ENCODE measurements around the gene ATG7.
"Not testable (repeated sequence)": the region's sequence is repeated elsewhere in the genome, so short reads cannot be mapped to it uniquely, and the experiment has no call there.

ATG7 gene

DNA sequence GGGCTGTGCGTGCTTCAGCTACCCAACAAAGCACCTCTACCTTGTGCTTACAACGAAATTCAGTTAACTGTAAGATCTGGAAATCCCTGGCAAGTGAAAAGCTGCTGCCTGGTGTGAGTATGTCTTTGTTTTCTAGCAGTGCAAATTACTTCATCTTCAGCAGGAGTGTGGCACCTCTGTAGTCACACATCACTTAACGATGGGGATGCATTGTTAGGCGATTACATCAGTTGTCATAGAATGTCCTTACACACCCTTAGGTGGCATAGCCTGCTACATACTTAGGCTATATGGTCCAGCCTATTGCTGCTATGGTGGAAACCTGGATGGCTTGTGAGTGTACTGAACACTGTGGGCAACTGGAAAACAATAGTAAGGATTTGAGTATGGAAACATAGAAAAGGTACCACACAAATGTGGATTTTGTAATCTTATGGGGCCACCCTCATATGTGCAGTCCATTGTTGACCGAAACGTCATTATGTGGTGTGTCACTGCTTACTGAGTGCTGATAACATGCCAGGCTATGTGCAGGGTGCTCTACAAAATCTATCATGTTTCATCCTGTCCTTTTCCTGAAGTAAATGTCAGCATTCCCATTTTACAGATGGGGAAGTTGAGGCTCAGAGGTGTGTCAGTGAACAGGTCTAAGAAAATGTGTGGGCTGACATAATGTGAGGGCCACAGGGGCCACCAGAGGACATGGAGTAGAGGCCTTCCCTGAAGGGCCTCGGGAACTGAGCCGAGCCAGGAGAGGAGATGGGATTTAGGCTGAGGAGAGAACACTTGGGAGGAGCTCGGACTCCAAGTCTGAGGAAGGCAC lies 198.0 kb downstream of the ATG7 start:
- no peak for FAIRE-seq

DNA sequence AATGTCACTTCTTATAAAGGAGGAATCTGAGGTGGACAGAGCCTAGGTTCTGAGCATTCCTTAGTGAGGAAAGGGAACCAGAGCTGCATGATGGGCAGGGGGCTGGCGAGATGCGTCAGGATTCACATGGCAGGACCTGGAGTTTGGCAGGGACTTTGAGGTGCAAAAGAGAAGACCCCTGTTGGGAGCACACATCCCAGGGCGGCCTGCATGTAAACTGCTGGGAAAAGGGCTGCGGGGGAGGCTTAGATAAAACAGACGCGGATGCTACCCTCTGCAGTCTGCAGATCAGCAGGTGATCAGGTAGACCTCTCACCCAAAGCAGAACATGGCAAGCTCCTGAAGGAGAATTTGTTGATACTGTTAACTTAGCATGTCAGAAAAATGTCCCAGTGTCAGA lies 203.1 kb downstream of the ATG7 start:
- FAIRE-seq = no peak

DNA sequence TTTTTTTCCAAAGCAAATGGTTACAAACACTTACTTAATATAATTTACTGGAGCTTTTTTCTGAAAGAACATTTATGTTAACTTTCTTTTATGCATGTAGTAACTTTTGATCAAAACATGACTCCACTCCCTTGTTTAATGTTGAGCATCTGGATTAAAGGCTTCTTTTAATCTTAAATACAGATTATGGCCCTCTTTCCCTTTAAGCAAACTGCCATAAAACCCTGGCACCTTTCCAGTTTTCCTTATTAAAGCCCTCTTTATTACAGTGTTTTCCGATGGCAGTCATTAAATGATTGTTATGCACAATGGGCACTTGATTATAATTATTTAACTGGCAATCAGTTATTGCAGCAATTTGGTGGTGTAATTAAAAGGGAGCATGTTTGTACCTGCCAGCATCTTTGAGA lies 204.5 kb downstream of the ATG7 start:
- FAIRE-seq = no peak

DNA sequence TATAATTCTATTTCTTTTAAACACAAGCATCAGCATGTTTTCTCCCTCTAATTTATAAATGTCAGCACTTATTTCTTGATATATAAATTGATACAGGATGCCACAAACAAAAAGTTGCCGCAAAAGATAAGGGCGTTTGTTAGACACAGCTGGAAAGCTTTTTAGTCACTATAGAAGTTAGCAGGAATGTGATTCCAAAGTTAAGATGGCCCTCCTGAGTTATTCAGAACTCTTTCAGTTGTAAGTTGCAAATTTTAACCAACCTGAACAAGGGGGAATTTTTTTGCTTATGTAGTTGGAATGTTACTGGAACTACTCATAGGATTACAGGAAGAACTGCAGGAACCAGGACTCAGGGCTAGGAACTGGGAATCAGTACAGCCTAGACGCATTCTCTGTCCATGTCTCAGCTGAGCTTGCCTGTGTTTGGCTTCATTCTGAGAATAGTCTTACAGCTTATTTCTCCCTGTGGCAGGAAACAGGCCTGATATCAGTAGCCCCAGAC lies 205.3 kb downstream of the ATG7 start:
- FAIRE-seq = no peak

DNA sequence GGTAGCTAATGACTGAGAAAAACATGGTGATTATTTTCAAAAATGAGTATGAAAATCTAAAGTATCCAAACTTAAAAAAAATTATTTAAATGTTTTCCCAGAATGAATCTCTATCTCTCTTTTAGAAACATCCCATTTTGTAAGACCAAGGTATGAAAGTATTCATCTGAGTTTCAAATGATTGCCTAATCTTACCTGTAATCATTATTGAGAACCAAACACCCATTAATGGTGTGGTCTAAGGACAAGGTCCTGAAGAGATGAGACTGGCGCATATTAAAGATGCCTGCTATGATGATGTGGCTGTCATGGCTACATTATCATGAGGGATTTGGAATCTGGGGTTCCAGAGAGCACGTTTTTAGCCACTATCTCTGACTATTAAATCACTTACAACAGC lies 206.0 kb downstream of the ATG7 start:
- no peak for FAIRE-seq

DNA sequence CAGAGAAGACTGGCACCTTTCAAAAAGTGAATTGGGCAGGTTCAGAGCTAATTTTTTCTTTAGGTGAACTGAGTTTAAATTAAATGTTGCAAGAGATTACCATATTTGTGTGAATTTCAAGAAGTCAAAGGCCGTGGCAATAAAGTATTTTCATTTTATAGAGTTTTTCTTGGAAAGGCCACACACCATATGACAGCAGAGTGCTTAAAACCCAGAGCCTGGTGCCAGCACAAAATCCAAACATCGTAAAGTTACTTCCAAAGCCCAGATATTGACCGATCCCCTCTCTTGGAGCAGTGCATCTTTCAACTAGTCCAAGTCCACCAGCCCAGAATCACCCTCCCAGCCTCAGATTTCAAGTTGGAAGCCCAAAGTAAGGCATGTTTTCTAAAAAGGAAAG lies 207.0 kb downstream of the ATG7 start:
- no peak for FAIRE-seq

DNA sequence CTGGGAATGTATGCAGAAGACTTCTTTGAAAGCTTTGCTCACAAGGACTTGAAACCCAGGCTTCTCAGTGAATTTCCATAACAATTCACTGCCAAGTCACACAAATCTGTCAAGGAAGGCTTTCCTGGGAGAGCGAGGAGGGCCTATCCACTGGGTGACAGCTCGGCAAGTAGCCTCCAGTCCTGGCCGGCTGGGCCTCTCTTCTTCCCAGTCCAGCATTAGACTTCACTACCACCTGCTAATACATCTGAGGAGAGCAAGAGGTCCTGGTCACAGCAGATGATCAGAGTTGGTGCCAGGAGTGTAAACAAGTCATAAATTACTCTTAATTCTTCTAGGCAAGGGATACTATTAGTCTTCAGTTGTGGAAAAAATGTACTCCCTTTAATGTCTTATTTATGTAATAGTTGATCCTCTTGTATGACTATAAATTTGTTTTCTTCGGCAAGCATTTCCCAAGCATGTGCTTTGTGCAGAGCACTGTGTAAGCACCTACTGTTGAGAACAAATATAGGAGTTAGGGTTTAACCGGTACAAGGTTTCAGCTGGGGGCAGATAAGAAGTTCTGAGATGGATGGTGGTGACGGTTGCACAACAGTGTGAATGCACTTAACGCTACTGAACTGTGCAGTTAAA lies 208.6 kb downstream of the ATG7 start:
- no peak for FAIRE-seq

DNA sequence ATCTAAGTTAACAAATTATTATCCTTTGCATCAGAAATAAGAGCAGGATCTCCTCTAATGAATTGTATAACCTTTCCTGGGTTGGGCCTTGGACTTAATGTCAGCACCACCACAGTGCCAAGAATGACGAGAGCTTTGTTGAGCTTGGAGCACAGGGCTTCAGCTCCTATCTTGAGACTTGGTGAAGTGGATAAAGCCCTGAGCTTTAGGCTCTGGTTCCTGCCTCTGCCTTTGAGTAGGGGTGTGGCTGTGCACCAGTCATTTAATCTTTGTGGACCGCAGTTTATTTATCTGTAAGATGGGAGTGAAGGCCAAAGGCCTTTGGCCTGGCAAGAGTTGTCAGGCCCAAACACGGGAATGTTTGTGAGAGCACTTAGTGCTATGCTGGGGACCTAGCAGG lies 209.4 kb downstream of the ATG7 start:
- no peak for FAIRE-seq

DNA sequence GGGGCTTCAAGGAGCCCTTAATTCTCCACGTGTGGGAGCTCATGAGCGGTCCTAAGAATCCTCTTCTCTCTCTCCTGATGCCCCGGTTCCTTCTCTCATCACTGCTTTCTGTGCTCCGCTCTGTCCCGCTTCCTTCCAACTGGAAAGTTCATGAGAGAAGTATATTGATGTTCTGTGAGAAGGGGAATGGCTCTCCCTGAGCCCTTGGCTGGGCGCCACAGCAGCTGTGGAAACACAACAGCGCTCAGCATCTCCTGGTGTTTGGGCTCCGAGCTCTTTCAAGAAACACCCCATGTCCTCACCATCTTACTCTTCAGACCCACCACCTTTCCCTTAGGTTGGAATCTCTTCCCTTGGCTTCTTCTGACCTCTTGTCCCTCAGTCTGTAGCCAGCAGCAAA lies 209.8 kb downstream of the ATG7 start:
- no peak for FAIRE-seq

DNA sequence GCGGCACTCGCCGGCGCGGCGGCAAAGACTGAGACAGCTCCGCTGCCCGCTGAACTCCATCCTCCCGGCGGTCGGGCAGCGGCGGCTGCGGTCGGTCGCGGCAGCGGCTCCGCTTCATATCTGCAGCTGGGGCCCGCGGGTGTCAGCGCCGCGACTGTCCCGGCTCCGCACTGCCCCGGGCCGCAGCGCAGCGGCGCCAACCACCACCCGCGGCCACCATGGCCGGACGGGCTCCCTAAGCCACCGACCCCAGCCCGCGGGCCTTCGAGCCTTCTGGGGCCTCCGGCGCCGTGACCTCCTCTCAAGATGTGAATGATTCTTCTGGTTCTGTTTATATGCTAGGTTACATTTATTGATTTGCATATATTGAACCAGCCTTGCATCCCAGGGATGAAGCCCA lies 216.2 kb downstream of the ATG7 start:
- not testable (repeated sequence) for FAIRE-seq

DNA sequence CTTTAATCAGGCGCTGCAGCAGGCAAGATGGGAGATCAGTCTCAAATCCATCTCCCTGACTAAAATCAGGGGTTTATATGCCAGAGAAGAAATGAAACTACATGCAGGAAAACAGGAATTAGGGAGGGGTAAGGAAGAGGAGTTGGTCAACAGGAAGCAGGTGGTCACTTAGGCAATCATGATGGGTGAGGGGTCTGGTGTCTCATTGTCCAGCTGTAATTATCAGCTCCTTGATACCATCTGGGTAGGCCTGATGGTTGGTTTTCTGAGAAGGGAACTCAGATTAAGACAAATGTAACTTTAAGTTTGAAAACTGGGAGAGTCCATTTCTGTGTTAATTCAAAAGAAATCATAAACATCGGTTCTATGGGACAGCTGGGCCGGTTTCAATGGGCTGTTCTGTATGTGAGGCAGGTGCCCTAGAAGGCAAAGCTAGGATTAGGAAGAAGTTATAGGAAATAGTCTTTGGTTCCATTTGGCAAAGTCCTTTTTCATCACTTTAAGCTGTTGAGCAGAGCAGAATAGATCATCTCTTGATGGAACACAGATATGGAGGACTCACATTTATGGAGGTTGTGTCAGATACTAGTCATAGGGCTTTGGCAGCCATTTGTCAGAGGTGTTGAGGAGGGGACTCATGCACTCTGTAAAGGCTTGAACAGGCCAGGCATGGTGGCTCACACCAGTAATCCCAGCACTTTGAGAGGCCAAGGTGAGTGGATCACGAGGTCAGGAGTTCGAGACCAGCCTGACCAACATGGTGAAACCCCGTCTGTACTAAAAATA lies 222.1 kb downstream of the ATG7 start:
- no peak for FAIRE-seq

DNA sequence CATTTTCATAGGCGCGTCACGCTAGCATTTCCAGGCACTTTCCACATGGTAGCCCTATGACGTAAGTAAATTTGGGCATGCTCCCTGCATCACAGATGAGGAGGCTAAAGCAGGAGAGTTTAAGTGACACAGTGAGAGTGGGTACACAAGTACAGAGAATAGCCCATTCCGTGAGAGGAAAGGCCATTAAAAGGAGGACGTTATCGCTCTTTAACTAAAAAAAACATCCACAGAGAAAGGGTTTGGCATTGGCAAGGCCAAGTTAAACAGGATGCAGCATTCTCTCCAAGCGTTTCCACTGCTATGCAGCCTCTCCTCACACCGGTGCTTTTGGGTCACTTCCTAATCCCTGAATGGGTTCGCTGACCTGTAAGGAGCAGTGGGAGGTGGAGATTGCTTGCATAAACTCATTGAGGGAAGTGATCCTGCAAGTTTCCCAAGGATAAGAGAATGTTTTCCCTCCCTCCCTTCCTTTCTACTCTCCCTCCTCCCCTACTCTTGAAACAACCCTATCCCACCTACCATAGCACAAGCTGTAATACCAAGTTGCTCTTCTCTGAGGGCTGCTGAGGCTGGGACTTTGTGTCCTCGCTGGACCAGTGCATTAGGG lies 223.9 kb downstream of the ATG7 start:
- FAIRE-seq = no peak

DNA sequence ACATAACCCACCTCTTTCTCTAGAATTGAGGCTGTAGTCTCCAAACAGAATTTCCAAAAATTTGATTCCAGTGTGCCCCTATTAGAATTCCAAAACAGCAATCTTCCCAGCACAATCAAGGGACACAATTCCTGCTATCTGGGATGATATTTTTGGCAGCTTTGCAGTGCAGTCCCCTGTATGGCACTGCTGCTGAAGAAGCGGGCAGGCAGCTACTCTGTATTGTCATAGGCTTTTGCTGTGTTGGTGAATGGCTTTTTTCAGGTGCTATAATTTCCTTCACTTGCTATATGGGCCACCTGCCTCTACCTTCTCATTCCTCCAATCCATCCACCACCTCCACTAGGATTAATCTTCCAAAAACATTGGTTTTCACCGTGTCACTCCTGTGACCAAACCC lies 226.0 kb downstream of the ATG7 start:
- FAIRE-seq = no peak

DNA sequence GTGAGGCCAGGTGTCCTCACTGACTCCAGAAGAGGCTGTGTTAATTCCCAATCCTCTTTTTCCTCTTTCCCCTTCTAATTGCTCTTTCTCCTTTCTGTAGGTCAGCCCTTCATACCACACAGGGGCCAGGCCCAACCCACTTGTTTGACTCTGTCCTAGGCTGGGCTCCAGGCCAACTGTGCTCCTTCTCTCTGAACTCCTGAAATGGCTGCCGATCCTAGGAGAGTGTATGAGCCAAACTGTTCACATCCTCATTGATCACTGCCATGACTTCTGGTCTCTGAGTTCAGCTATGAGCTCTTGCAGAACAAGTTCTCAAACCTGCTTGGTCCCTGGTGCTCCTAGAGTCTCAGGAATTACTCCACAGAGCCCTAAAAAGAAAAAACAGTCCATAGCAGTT lies 226.4 kb downstream of the ATG7 start:
- no peak for FAIRE-seq

DNA sequence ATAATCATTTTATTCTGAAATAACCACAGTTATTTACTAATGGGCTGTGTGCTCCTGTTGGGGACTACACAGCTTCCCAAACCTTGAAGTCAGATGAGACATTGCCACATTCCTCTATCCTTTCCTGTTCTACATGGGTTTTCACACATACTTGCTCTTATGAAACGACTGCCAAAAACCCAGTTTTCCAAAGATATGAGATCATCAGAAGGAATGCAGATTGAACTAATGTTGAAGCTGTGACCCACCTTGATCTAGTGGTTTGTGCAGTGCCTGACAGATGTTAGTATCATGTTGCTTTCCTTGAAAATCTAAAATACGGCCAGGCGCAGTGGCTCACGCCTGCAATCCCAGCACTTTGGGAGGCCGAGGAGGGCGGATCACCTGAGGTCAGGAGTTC lies 226.9 kb downstream of the ATG7 start:
- no peak for FAIRE-seq

DNA sequence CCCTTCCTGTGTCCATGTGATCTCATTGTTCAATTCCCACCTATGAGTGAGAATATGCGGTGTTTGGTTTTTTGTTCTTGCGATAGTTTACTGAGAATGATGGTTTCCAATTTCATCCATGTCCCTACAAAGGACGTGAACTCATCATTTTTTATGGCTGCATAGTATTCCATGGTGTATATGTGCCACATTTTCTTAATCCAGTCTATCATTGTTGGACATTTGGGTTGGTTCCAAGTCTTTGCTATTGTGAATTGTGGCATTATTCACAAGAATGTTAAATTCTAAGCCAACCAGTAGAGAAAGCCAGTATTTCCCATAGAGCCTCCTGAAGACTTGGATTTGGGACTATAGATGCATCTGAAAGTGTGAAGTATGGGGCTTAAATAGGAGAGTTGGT lies 230.2 kb downstream of the ATG7 start:
- not testable (repeated sequence) for FAIRE-seq

DNA sequence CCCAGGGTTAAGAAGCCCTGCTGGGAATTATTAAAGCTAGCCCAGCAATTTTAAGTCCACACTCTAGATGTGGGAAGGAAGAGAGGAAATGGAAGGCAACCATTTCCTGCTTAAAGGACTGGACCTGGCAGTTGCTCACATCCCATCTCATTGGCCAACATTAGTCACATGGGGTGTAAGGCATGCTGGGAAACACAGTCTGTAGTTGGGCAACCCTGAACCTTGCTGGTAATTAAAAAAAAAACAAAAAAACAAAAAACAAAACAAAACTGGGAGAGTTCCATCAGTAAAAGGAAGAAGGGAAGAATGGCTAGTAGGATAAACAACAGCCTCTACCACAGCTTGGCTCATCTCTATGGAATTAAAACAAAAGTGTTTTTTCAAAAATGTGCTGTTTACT lies 235.5 kb downstream of the ATG7 start:
- FAIRE-seq = no peak

DNA sequence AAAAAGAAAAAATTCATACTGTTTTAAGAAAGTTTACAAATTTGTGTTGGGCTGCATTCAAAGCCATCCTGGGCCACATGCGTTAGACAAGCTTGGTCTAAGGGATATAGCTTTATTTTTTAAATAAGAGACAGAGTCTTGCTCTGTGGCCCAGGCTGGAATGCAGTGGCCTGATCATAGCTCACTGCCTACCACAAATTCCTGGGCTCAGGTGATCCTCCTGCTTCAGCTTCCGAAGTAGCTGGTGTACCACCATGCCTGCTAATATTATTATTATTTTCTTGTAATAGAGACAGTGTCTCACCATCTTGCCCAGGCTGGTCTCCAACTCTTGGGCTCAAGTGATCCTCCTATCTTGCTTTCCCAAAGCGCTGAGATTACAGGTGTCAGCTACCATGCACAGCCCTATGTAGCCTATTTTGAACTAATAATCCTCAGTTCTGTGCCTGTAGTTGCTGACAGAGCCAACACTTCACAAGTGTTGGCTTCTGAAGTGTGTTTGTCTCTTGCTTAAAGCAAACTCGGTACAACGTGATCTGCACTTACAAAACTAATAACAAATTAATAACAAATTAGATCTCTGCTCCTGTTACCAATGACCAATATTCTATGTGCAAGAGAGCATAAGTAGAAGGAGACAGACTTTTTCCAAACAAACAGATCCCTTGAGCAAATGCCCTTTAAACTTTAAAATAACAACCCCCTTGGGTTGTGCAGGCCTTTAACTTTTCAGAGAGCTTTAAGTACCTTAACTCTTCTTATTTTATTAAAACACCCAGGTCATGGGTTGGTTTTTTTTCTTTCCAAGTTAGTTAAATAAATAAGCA lies 236.4 kb downstream of the ATG7 start:
- no peak for FAIRE-seq

DNA sequence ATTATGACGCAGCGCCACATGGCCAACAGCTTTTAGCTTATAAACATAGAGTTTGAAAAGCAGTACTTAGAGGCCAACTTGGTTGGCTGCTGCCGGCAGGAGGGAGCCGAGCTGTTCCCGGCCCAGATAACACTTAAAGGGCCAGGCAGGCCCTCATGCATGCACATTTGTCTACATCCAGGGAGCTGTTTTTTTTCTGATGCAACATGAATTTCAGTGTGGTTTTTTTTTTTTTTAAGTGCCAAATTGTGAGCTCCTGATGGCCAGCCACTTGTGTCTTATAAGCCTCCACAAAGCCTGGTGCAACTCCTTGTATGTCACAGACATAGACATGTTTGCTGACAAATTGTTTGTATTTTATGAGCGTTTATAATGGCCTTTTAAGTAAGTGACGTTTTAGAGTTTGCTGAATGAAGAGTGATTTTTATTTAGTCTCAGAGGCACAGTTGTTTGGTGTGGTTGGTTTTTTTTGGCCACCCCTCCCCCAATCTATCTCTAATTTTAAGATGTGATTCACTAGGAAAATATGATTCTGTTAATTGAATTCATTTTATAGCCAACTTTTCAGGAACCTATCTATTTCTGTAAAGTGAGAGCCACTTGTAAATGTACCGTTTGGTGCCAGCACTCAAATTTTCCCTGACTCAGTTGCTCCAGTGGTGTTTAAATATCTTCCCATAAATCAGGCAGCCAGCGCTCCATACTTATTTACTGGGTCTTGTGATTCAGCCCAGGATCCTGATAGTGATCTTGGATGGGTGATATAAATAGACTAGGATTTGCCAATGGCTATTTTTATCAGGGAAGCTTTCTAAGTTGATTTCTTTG lies 237.2 kb downstream of the ATG7 start:
- FAIRE-seq = no peak

DNA sequence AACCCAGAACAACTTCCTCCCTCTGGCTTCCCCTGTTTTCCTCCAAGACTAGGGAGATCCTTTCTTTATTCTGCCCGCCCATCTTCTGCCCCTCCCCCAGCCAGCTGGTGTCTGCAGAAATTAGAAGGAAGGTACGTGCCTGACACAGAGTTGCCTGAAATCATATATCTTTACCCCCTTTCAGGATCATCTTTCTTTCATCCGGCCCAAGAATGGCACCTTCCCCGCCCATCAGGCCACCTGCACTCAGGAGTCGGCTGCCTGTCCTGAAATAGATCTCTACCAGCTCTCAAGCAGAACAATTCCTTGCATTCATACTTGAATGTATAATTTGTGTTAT lies 237.8 kb downstream of the ATG7 start:
- FAIRE-seq = no peak

DNA sequence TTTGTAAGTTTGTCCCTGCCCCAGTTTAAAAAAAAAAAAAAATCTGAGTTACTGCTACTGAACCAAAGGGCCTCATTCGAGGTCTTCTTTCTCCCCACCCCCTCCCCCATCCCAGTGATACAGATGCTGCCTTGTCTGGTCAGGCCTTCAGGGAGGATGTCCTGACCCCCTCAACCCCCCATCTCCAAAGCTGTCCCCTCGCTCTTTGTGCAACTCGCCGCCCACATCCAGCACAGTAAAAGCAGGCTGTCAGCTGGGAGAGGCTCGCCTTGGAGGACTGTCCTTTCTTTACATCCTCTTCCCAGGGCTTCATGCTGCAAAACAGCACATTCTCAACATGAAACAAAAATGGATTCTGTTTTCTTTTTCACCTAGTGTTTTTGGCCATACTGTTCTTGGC lies 238.2 kb downstream of the ATG7 start:
- FAIRE-seq = no peak
